ENCODE results near the gene NOL6. TPM values are rescaled to one million over a fixed set of nuclear protein-coding genes. Genes with fewer than 3 reads are reported as not detected.

The NOL6 gene
- total RNA-seq, 1 donor from 2014 or later: 43.1 TPM

DNA sequence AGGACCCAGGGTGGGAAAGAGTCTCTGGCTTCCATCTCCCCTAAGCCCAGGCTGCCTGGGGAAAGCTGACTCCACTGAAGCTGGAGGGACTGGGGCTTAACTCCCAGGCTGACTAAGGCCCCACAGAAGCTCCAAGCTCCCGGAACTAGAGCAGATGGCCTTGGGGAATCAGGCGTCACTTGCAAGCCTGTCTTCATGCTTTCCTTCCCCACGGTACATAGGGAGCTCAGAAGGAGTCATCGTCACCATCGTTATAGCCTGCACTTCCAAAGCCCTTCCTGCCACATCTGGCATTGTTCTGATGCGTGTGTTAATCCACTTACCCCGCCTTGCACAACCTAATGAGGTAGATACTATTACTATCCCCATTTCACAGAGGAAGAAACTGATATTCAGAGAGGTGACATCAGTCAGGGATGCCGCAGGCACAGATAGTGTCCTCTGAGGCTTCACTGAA lies 37.9 kb downstream of the NOL6 start:
- H3K9me3 Mint-ChIP-seq: no peaks in the 10 kb centered on the region
- H3K36me3 Mint-ChIP-seq (ENCODE audit: low read depth): no peaks in the 10 kb centered on the region
- H3K27ac Mint-ChIP-seq (ENCODE audit: unreplicated experiment): no peak overlapping the region
- no peak overlapping the region for H3K4me3 Mint-ChIP-seq
- H3K27me3 Mint-ChIP-seq (ENCODE audit: low read depth): no peaks in the 10 kb centered on the region
- TF ChIP-seq, protein P1, sequence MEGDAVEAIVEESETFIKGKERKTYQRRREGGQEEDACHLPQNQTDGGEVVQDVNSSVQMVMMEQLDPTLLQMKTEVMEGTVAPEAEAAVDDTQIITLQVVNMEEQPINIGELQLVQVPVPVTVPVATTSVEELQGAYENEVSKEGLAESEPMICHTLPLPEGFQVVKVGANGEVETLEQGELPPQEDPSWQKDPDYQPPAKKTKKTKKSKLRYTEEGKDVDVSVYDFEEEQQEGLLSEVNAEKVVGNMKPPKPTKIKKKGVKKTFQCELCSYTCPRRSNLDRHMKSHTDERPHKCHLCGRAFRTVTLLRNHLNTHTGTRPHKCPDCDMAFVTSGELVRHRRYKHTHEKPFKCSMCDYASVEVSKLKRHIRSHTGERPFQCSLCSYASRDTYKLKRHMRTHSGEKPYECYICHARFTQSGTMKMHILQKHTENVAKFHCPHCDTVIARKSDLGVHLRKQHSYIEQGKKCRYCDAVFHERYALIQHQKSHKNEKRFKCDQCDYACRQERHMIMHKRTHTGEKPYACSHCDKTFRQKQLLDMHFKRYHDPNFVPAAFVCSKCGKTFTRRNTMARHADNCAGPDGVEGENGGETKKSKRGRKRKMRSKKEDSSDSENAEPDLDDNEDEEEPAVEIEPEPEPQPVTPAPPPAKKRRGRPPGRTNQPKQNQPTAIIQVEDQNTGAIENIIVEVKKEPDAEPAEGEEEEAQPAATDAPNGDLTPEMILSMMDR (conservative IDR thresholded peaks at IDR 0.05): no peak
- no peak for DNase-seq (ENCODE audit: low read depth, low spot score)
- no peaks in the 10 kb centered on the region for H3K4me1 Mint-ChIP-seq

DNA sequence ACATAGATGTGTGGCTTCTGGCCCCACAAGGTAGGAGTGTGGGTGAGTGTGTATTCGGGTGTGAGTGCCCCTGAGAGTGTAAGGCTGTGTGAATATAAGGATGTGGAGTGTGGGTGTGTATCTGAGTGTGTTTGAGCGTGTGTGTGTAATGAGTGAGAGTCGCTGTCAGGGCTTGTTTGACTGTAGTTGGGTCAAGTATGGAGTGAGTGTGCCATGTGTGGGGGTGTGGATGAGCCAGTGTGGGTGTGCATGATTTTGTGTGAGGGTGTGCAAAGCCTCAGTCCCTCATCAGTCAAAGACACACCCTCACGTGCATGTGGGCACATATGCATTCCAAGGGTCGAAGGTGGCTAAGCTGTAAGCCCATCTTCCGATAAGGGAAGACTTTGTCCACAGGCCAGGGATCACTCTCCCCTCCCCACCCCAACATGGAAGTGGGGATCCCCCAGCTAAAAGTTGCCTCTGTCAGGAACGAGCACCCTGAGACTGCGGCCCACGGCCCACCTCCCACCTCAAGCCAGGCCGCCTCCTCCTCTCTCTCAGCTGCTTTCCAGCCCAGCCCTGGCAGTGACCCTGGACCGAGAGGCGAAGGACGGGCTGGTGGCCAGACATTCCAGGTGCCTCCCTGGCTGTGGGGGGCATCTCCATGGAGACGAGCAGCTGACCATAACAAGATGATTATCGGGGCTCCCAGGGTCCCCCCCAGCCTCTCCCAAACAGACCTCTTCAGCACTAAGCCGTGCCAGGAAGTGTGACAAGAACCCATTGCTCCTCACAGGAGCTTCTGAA lies 39.2 kb downstream of the NOL6 start:
- TF ChIP-seq, protein P1 (conservative IDR thresholded peaks at IDR 0.05): no peak
- no peaks in the 10 kb centered on the region for H3K9me3 Mint-ChIP-seq
- no peak overlapping the region for H3K27ac Mint-ChIP-seq (ENCODE audit: unreplicated experiment)
- no peaks in the 10 kb centered on the region for H3K4me1 Mint-ChIP-seq
- H3K4me3 Mint-ChIP-seq: no peak overlapping the region
- H3K27me3 Mint-ChIP-seq (ENCODE audit: low read depth): no peaks in the 10 kb centered on the region
- no peak for DNase-seq (ENCODE audit: low read depth, low spot score)
- no peaks in the 10 kb centered on the region for H3K36me3 Mint-ChIP-seq (ENCODE audit: low read depth)

DNA sequence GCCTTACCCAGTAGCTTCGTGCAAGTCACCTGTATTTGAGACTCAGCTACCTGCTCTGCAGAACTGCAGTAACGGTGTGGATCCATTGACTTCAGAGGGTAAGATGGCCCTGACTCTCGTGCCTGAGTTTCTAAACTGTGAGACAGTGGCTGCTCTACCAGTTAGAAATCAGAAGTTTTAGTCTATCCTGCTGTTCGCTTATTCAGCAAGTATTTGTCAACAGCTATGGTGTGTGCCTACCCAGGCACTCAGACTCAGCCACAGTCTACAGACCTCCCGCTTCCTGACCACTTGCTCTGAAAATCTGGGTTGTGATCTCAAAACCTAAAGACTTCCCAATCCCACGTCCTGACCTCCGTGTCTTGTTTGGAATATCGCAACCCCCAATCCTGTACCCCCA lies 39.9 kb downstream of the NOL6 start:
- Mint-ChIP-seq H3K4me1 (no peaks in the 10 kb centered on the region), H3K9me3 (no peaks in the 10 kb centered on the region), H3K27ac (ENCODE audit: unreplicated experiment) (no peak overlapping the region), H3K4me3 (no peak overlapping the region), H3K27me3 (ENCODE audit: low read depth) (no peaks in the 10 kb centered on the region), H3K36me3 (ENCODE audit: low read depth) (no peaks in the 10 kb centered on the region)
- no peak for DNase-seq (ENCODE audit: low read depth, low spot score)
- TF ChIP-seq, protein P1 (conservative IDR thresholded peaks at IDR 0.05): no peak

DNA sequence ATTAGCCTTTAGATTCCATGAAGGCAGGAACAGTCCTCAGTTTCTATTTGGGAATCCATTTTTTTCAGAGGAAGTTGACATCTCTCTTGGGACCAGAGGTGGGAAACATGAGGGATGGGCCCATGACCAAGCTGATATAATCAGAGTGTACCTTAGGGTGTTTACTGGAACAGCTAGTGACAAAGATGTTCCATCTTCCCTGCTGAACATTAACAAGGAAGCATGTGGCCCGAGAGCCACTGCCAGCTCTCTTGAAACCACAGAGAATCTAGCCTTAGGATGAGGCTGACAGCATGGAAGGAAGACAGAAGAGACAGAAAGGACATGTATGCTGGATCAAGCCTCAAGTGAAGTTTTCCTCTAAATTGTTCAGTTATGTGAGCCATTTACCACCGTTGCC lies 42.3 kb downstream of the NOL6 start:
- Mint-ChIP-seq H3K9me3 (no peaks in the 10 kb centered on the region), H3K27ac (ENCODE audit: unreplicated experiment) (no peak overlapping the region), H3K27me3 (ENCODE audit: low read depth) (no peaks in the 10 kb centered on the region), H3K4me1 (no peaks in the 10 kb centered on the region), H3K36me3 (ENCODE audit: low read depth) (no peaks in the 10 kb centered on the region), H3K4me3 (no peak overlapping the region)
- TF ChIP-seq, protein P1 (conservative IDR thresholded peaks at IDR 0.05): no peak
- no peak for DNase-seq (ENCODE audit: low read depth, low spot score)

DNA sequence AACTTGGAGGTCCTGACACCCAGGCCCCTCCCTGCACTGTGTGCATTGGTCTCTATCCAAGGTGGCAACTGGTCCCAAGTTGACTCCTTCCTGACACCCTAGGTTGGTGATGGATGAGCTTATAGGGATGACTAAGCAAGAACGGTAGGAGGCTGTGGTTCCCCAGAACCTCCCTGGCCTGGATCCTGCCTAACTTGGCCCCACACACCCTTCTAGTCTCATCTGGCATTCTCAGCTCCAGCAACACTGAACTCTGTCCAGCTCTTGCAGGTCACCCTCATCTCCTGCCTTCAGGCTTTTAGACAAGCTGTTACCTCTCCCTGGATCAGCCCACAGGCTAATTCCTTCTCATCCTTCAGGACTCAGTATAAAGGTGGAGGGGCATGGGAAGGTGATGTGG lies 42.8 kb downstream of the NOL6 start:
- Mint-ChIP-seq H3K4me3 (no peak overlapping the region), H3K9me3 (no peaks in the 10 kb centered on the region)

More for the DNA sequence above, 42.8 kb downstream of the NOL6 start:
- no peak for DNase-seq (ENCODE audit: low read depth, low spot score)
- TF ChIP-seq, protein P1 (conservative IDR thresholded peaks at IDR 0.05): no peak
- Mint-ChIP-seq H3K27ac (ENCODE audit: unreplicated experiment) (no peak overlapping the region), H3K27me3 (ENCODE audit: low read depth) (no peaks in the 10 kb centered on the region), H3K4me1 (no peaks in the 10 kb centered on the region), H3K36me3 (ENCODE audit: low read depth) (no peaks in the 10 kb centered on the region)

All from neural crest cell (in vitro differentiated cells).